GM21825 (cell line): ENCODE measurements around the gene KASH5.
"Not testable (repeated sequence)": the region's sequence is repeated elsewhere in the genome, so short reads cannot be mapped to it uniquely, and the experiment has no call there.

Source experiments
- ATAC-seq: cut with Tn5 transposase; IDR thresholded peaks from one replicate; pipeline ENCODE4 v1.9.1; 2021; ENCODE audit warnings: mild to moderate bottlenecking, moderate library complexity; ENCODE audit not compliant: unreplicated experiment

Gene KASH5

DNA sequence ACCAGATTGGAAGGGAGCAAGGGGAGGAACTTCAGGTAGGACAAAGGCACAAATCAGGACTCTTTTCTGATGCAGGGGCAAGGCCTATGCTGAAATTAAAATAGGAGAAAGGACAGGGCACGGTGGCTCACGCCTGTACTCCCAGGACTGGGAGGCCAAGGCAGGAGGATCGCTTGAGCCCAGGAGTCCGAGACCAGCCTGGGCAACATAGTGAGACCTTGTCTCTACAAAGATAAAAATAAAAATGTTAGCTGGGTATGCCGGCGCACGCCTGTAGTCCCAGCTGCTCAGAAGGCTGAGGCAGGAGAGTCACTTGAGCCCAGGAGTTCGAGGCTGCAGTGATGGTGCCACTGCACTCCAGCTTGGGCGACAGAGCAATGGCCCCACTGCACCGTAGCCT is 47.6 kb downstream of the KASH5 start:
- no peak for ATAC-seq

DNA sequence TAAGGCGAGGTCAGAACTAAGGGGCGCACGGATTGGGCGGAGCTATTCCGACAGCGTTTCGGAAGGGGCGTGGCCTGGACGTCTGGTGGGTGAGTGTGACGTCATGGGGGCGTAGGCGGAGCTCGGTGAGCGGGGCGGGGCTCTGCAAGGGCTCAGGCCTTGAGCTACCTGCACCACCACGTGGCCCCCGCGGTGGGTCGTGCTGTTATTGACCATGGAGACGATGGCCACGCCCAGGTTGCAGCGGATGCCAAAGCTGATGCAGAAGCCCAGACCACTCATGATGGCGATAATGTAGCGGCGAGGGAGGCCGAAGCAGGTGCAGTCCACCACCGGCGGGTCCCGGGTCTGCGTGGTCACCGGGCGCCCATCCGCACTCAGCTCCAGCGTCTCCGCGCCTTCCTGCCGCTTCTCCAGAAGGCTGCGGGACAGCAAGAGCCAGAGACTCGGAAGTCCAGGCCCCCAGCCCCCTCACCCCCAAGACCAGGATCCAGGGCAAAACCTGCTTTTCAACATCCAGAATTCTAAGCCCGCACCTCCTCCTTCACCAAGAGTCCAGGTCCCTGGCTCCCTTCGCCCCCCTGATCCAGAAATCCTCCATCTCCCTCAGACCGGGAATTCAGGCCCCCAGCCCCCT is 48.5 kb downstream of the KASH5 start:
- no peak for ATAC-seq

GRCh38 chr19:49437231-49437630 is 49.2 kb downstream of the KASH5 start:
- ATAC-seq = no peak

DNA sequence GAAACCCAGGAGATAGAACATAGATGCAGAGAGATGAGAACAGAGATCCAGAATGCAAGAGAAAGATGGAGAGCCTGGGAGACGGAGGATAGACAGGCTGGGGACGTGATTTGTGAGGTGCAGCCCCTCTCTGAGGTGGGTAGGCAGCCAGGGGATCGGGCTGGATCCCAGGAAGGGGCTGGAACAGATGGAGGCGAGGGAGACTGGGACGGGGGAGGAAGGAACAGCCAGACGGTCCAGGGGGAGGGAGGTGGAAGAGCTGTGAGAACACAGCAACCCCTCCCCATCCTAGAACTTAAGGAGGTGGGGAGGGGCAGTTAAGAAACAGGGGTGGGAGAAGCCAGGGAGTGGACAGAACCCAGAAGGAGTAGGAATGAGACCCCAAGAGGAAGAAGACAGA is 50.2 kb downstream of the KASH5 start:
- no peak for ATAC-seq

GRCh38 chr19:49439836-49440235 is 51.8 kb downstream of the KASH5 start:
- no peak for ATAC-seq

DNA sequence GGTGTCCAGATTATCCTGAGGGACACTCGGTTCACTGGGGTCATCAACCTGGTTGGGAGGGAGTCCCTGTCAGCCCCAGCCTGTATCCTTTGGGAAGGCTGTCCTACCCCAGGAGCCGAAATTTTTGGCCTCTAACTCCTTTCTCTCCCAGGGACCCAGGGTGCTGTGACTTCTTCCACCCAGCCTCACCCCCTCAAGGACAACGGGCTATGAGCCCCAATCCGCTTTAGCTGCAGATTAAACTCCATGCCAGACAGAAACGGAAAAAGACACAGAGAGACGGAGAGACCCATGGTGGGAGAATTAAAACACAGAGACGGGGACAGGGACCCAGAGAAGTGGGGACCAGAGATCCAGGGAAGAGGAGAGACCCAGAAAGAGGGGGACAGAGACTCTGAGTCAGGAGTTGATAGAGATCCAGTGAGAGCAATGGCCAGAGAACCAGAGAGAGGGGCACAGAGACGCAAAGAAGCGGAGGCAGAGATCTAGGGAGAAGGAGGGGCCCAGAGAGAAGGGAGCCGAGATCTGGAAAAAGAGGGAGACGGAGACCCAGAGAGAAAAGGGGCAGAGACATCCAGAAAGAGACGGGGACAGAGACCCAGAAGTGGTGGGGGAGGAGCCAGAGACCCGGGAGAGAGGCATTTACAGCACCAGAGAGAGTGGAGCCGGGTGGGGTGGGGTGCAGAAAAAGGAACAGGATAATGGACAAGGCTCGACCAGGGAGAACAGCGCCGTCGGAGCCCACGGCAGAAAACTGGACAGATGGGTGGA is 52.6 kb downstream of the KASH5 start:
- no peak for ATAC-seq

DNA sequence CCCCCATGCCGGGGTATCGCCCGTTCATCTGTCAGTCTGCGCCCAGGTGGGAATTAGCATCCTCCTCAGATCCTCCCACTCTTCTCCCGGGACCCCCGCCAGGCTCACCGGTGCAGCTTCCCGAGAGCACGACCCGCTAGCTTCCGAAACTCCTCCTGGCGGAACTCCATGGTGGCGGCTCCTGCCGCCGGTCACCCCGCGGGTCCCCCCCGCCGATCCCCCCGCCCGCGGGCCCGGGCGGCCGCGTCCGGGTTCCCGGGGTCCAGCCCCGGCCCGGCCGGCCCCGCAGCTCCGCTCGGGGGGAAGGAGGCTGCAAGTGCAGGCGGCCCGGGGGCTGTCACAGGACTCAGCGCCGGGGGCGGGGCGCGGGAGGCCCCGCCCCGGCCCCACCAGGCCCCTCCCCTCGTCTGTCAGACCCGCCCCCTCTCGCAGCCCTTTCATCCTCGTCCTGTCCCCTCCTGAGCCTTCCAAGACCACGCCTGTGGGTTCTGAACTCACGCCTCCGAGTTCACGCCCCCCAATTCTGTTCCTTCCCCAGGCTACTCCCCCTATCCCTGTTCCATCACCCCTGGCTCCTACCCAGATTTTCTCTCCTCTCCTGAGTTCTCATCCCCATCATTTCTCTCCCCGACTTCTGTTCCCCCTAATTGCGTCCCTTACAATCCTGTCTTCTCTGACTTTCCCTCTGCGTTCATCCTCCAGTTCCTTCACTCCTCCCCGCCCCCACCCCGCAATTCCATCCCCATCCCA is 53.3 kb downstream of the KASH5 start, which contains the start of gene SLC17A7:
TSS of gene SLC17A7 (minus strand) at position 318 of the 750 bp plus-strand sequence. CDS start at position 170, 148 bp downstream.
- ATAC-seq = no peak

GRCh38 chr19:49441960-49442350 is 53.9 kb downstream of the KASH5 start:
- no peak for ATAC-seq

GRCh38 chr19:49442354-49442753 is 54.3 kb downstream of the KASH5 start:
- ATAC-seq = no peak

DNA sequence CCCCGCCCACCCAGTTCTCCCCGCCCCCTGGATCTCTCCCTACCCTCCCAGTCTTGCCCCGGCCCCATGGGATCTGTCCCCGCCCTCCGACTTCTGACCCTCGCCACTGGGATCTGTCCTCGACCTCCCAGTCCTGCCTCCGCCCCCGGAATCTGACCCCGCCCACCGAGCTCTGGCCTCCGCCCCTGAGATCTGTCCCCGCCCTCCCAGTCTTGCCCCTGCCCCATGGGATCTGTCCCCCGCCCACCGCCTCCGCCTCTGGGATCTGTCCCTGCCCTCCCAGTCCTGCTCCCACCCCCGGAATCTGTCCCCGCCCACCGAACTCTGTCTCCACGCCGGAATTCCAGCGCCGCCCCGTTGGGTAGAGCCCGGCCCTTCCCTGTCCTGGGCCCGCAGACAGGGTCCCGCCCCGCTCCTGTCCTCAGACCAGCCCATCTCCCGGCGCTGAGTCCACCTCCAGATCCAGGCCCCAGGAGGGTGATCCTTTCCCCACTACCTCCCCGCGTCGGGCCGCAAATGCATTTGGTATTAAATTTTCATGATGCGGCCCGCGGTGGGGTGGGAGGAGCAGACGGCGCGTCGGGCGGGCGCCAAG is 54.8 kb downstream of the KASH5 start:
- peak; percentile 26 for ATAC-seq

- ATAC-seq = peak; percentile 62
Observed at GRCh38 chr19:49443366-49444099, 55.5 kb downstream of the KASH5 start.

- not testable (repeated sequence) for ATAC-seq
Observed at GRCh38 chr19:49444100-49444700, 56.2 kb downstream of the KASH5 start.

GRCh38 chr19:49445997-49446396 is 57.9 kb downstream of the KASH5 start:
- no peak for ATAC-seq

DNA sequence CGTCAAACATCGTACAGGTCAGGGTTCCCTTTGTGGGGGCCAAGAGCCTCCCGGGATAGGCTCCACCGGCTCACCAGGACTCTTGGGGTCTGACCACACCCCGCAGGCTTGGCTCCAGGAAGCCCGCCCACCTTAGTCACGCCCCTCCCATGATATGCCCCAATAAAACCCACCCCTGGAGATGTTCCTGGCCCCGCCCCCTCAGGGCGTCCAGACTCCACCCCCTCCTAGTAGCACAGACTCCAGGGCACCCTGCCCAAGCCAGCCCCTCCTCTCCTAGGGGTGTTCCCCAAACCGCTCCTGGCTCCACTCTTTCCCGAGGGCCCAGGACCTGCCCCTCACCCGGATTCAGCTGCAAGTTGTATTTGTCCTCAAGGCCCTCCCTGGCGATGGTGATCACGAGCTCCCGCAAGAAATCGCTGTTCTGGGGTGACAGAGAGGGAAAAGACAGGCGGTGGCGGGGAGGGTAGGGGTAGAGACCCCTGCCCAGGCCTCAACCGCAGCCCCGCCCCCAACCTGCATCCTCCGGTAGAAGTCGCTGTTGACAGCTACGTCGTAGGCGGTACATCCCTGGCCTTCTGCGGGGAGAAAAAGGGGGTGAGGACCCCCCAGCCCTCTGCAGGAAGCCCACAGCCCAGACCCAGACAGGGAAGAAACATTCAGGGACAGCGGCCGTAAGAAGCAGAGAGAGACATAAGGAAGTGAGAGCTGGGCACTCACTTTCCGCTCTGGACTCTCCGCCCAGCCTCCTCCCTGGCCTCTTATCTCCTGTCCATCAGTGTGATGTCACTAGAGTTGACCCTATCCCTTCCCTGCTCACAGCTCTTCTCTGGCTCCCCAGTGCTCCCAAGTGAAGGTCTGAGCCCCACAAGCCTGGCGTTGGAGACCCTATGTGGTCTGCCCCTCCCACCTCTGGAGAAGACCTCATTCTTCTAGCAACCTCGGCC is 59.7 kb downstream of the KASH5 start:
- no peak for ATAC-seq

DNA sequence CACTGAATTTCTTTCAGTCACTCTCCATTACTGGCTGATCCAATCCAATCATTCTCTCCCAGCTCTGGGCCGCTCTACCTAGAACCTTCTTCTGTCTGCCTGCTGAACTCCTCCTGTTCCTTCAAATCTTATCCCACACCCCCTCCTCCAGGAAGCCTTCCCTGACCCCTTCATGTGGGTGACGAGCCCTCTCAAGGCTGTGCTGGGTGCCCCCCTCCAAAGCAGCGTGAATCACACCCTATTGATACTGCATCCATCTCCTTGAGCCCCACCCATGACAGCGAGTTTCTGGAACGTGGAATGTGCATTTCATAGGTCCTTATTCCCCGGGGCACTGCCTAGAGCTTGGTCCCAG is 60.4 kb downstream of the KASH5 start:
- ATAC-seq = no peak

GRCh38 chr19:49450405-49450804 is 62.4 kb downstream of the KASH5 start:
- no peak for ATAC-seq

- ATAC-seq = peak; percentile 57
Observed at GRCh38 chr19:49451430-49452181, 63.6 kb downstream of the KASH5 start, which contains the start of gene PIH1D1. TSS of gene PIH1D1 (minus strand) at chr19:49451814. CDS start at chr19:49451574, 240 bp downstream.

DNA sequence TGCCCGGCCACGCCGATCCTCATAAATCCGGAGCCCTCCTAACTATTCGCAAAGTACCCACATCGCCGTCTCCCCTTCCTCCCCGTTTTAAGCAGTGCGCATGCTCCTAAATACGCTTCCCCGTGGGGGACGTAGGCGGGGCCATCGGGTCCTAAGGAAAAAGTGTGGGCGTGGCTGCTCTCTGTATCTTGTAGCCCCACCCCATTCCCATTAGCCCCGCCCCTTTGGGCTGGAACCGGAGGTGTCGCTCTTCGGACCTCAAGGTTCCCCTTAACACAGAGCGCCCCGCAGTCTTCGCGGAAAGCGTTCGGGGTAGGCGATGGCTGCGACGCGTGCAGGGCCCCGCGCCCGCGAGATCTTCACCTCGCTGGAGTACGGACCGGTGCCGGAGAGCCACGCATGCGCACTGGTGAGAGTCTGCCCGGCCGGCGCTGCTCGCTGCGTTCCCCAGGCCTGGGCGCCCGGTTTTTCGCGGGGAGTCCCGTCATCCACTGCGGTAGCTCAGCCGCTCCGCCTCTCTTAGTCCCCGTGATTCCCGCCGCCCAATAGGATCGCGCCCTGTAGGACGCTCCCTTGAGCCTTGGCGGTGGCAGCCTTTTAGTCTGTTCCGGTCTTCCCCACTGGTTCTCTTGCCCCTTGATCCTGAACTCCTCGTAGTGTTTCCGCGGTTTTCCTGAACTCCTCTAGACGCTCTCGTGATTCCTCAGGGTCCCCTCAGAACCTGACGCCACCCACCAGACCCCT is 65.1 kb downstream of the KASH5 start, which contains the start of gene ALDH16A1:
TSS of gene ALDH16A1 (plus strand) at position 213 of the 744 bp plus-strand sequence. CDS start at position 320, 107 bp downstream.
- peak; percentile 84 for ATAC-seq
